SK-N-SH (cell line): ENCODE results near the gene ASZ1. TPM values are rescaled to one million over a fixed set of nuclear protein-coding genes. Genes with fewer than 3 reads are reported as not detected.

Source experiments
- CTCF ChIA-PET: fragments of 300-600, 350-600 bp; formaldehyde crosslinking; extraction: SDS; loops from one replicate; lab custom pipeline; 2021; lab: Yijun Ruan, JAX
- POLR2A ChIA-PET: fragments of 350-600 bp; sonication (Branson Sonifier 250); formaldehyde crosslinking; extraction: SDS; loops from one replicate; lab custom pipeline; 2020; ENCODE audit warnings: antibody characterized with exemption, inconsistent platforms; lab: Yijun Ruan, JAX
- DNase-seq: peaks from one replicate; pipeline ENCODE4 v3.0.0; 2012
- H2AFZ ChIP-seq: fragments of 200-600 bp; sonication (generic); 2 replicates; pipeline ENCODE4 v1.8.1; 2016; ENCODE audit warnings: antibody characterized with exemption, mild to moderate bottlenecking, low read depth
- H3F3A ChIP-seq: fragments of 200-600 bp; sonication (generic); replicated peaks from 2 replicates; pipeline ENCODE3; 2016; ENCODE audit warnings: antibody characterized with exemption, mild to moderate bottlenecking; ENCODE audit not compliant: insufficient read depth
- H3K27ac ChIP-seq, 2 experiments: fragments of 200-500 bp in 1 of 2; fragments of 200-600 bp in 1 of 2; sonication (Bioruptor generic) in 1 of 2; sonication (generic), shearing (Covaris generic) in 1 of 2; 2 replicates each; pipeline versions ENCODE4 v1.5.1 to v1.6.1; 2014 to 2016; ENCODE audit warnings: low read depth in 2 of 2, inconsistent platforms in 1 of 2, low read length in 1 of 2, mild to moderate bottlenecking in 1 of 2, mixed read lengths in 1 of 2
- H3K27me3 ChIP-seq: fragments of 200-600 bp; sonication (generic), shearing (Covaris generic); 2 replicates; pipeline ENCODE4 v1.6.1; 2016; ENCODE audit warnings: mixed run types; ENCODE audit not compliant: insufficient read depth
- H3K36me3 ChIP-seq, 2 experiments: fragments of 200-500 bp in 1 of 2; fragments of 200-600 bp in 1 of 2; sonication (Bioruptor generic) in 1 of 2; sonication (generic) in 1 of 2; replicated peaks in 1 of 2; 2 replicates each; pipeline versions ENCODE3 to v1.5.1; 2014 to 2016; ENCODE audit warnings: low read length in 1 of 2, mild to moderate bottlenecking in 1 of 2; ENCODE audit not compliant: insufficient read depth in 2 of 2, control insufficient read depth in 1 of 2
- H3K4me1 ChIP-seq, 2 experiments: fragments of 200-500 bp in 1 of 2; fragments of 200-600 bp in 1 of 2; sonication (Bioruptor generic) in 1 of 2; sonication (generic), shearing (Covaris generic) in 1 of 2; 2 replicates each; pipeline versions ENCODE4 v1.5.1 to v1.6.1; 2014 to 2016; ENCODE audit warnings: low read depth in 1 of 2, low read length in 1 of 2, mixed run types in 1 of 2; ENCODE audit not compliant: insufficient read depth in 2 of 2, control insufficient read depth in 1 of 2
- H3K4me2 ChIP-seq: fragments of 200-600 bp; sonication (generic), shearing (Covaris generic); 2 replicates; pipeline ENCODE4 v1.6.1; 2017; ENCODE audit warnings: mixed run types
- H3K4me3 ChIP-seq, 2 experiments: fragments of 200-500 bp in 1 of 2; fragments of 200-600 bp in 1 of 2; sonication (Bioruptor generic) in 1 of 2; sonication (generic), shearing (Covaris generic) in 1 of 2; 2 replicates each; pipeline versions ENCODE4 v1.5.1 to v1.8.1; 2014 to 2016; ENCODE audit warnings: low read depth in 2 of 2, inconsistent platforms in 1 of 2, low read length in 1 of 2, mild to moderate bottlenecking in 1 of 2, mixed read lengths in 1 of 2, moderate library complexity in 1 of 2
- H3K79me2 ChIP-seq: fragments of 200-600 bp; sonication (generic); 2 replicates; pipeline ENCODE4 v1.8.1; 2017; ENCODE audit warnings: mild to moderate bottlenecking; ENCODE audit not compliant: insufficient read depth
- H3K9ac ChIP-seq: fragments of 200-600 bp; sonication (generic); 2 replicates; pipeline ENCODE4 v1.6.1; 2017; ENCODE audit warnings: mixed run types
- H3K9me2 ChIP-seq: fragments of 200-600 bp; sonication (generic); 2 replicates; pipeline ENCODE4 v1.6.1; 2017; ENCODE audit warnings: mixed run types
- H3K9me3 ChIP-seq: fragments of 200-600 bp; sonication (generic); 2 replicates; pipeline ENCODE4 v1.6.1; 2017; ENCODE audit warnings: mixed run types, mild to moderate bottlenecking, moderate library complexity
- H4K20me1 ChIP-seq: fragments of 200-600 bp; sonication (generic); 2 replicates; pipeline ENCODE4 v1.6.1; 2017; ENCODE audit warnings: mild to moderate bottlenecking, mixed run types; ENCODE audit not compliant: insufficient read depth
- CTCF ChIP-seq: fragments of 200-600 bp; sonication (generic); IDR thresholded peaks from 2 replicates; pipeline ENCODE4 v1.6.1; 2017; ENCODE audit warnings: antibody characterized with exemption, mild to moderate bottlenecking, moderate library complexity
- EP300 ChIP-seq, 2 experiments: IDR thresholded peaks; 2 replicates each; pipeline versions ENCODE4 v1.4.0 to v1.6.1; 2012; ENCODE audit warnings: borderline replicate concordance in 1 of 2, low read depth in 1 of 2, low read length in 1 of 2
- EZH2phosphoT487 ChIP-seq: fragments of 200-600 bp; sonication (generic); IDR thresholded peaks from 2 replicates; pipeline ENCODE4 v1.6.1; 2017; ENCODE audit warnings: low read depth, mixed run types, mild to moderate bottlenecking, antibody characterized with exemption, moderate library complexity, borderline replicate concordance
- FOSL2 ChIP-seq: IDR thresholded peaks from 2 replicates; pipeline ENCODE4 v1.4.0; 2012; ENCODE audit warnings: low read depth, mild to moderate bottlenecking, moderate library complexity, borderline replicate concordance
- FOXJ3 ChIP-seq: sonication (generic); formaldehyde crosslinking; IDR thresholded peaks from 2 replicates; pipeline ENCODE4 v1.5.1; 2020; ENCODE audit warnings: mild to moderate bottlenecking, missing genetic modification reagents
- FOXM1 ChIP-seq: IDR thresholded peaks from 2 replicates; pipeline ENCODE4 v1.4.0; 2012; ENCODE audit warnings: low read depth, mild to moderate bottlenecking
- GABPA ChIP-seq: IDR thresholded peaks from 2 replicates; pipeline ENCODE4 v1.4.0; 2012; ENCODE audit warnings: low read depth, mild to moderate bottlenecking
- GATA2 ChIP-seq: sonication (generic); formaldehyde crosslinking; IDR thresholded peaks from 2 replicates; pipeline ENCODE4 v1.5.0; 2020; ENCODE audit warnings: mild to moderate bottlenecking, missing genetic modification reagents
- MXI1 ChIP-seq: IDR thresholded peaks from 2 replicates; pipeline ENCODE4 v1.6.1; 2012; ENCODE audit warnings: mild to moderate bottlenecking, low read depth, low read length, improper control_type of control experiment
- PBX3 ChIP-seq: IDR thresholded peaks from 2 replicates; pipeline ENCODE4; 2012
- RAD21 ChIP-seq: IDR thresholded peaks from 2 replicates; pipeline ENCODE4 v1.6.1; 2012; ENCODE audit warnings: mild to moderate bottlenecking, low read length
- RCOR1 ChIP-seq: fragments of 150-350 bp; IDR thresholded peaks from 2 replicates; pipeline ENCODE4 v1.6.1; 2017; ENCODE audit warnings: antibody characterized with exemption, low read length
- RFX5 ChIP-seq: IDR thresholded peaks from 2 replicates; pipeline ENCODE4 v1.6.1; 2012; ENCODE audit warnings: mild to moderate bottlenecking, improper control_type of control experiment, low read length
- WGBS: methylation state at CpG from one replicate; pipeline ENCODE4 v1.1.6; 2017; ENCODE audit warnings: low lambda C conversion rate; 5-methylcytosine and 5-hydroxymethylcytosine counted together
- polyA plus RNA-seq, 3 experiments: library from polyadenylated mRNA; depleted of rRNA; stranded (reverse); fragments of >200 nt; gene quantifications; 2 replicates each; pipeline ENCODE4 v1.2.3, GENCODE V29; 2012
- TF ChIP-seq, protein P1 (sequence below): IDR thresholded peaks from 2 replicates; pipeline ENCODE4 v1.6.1; 2012; ENCODE audit warnings: mild to moderate bottlenecking, low read depth, low read length, moderate library complexity
- TF ChIP-seq, protein P2 (sequence below): IDR thresholded peaks from 2 replicates; pipeline ENCODE4 v1.4.0; 2012; ENCODE audit warnings: low read depth
- TF ChIP-seq, protein P3 (sequence below): fragments of 150-350 bp; IDR thresholded peaks from 2 replicates; pipeline ENCODE4 v1.6.1; 2016; ENCODE audit warnings: mild to moderate bottlenecking, low read depth, low read length

ASZ1 gene
- polyA plus RNA-seq, 1 of the 3 experiments (the other 2 are of a cell fraction): not detected

DNA sequence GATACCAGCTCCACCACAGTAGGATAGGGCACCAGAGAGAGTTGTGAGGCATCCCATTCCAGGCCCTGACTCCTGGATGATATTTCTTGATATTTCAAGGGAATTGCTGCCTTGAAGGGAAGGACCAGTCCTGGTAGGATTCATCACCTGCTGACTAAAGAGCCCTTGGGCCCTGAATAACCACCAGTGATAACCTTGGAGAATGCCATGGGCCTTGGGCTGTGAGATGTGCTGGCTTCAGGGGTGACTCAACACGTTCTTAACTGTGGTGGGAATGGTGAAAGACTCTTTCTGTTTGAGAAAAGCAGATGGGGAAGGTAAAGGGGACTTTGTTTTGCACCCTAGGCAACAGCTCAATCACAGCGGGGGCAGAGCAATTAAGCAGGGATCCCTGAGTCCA lies 21.4 kb upstream of the ASZ1 start:
- H3K9ac ChIP-seq: no peak overlapping the region
- 0 out of 2 replicates have a peak, but pooled peaks cover 6% of the 10 kb centered on the region for H3K9me2 ChIP-seq
- H3K36me3 ChIP-seq: no peaks in the 10 kb centered on the region
- DNase-seq: no peak
- no peaks in the 10 kb centered on the region for H3K27me3 ChIP-seq
- CTCF ChIA-PET: interaction anchor here (1.0 to 1.1 kb wide), 2 partner anchors 9 to 10 kb away, joined by 3 to 7 read pairs; no protein-coding TSS in a partner anchor
- no peak overlapping the region for H3K27ac ChIP-seq
- POLR2A ChIA-PET: no interaction called here
- H2AFZ ChIP-seq: no peak overlapping the region
- H3F3A ChIP-seq: no peaks in the 10 kb centered on the region
- H3K4me3 ChIP-seq: no peak overlapping the region
- H3K9me3 ChIP-seq: no peaks in the 10 kb centered on the region
- no peaks in the 10 kb centered on the region for H3K79me2 ChIP-seq
- H4K20me1 ChIP-seq: no peaks in the 10 kb centered on the region
- H3K4me2 ChIP-seq: no peak overlapping the region
- H3K4me1 ChIP-seq: no peaks in the 10 kb centered on the region
- TF ChIP-seq FOXM1 (no peak), EP300 (IDR thresholded peaks at IDR 0.05; ENCODE audit: borderline replicate concordance in 1 of 2, low read depth in 1 of 2, low read length in 1 of 2) (no peak), EZH2phosphoT487 (no peak), RAD21 (no peak), MXI1 (no peak), RFX5 (no peak), FOXJ3 (CRISPR knock-in tag) (no peak), FOSL2 (no peak), PBX3 (no peak), RCOR1 (no peak)
- TF ChIP-seq, protein P1, sequence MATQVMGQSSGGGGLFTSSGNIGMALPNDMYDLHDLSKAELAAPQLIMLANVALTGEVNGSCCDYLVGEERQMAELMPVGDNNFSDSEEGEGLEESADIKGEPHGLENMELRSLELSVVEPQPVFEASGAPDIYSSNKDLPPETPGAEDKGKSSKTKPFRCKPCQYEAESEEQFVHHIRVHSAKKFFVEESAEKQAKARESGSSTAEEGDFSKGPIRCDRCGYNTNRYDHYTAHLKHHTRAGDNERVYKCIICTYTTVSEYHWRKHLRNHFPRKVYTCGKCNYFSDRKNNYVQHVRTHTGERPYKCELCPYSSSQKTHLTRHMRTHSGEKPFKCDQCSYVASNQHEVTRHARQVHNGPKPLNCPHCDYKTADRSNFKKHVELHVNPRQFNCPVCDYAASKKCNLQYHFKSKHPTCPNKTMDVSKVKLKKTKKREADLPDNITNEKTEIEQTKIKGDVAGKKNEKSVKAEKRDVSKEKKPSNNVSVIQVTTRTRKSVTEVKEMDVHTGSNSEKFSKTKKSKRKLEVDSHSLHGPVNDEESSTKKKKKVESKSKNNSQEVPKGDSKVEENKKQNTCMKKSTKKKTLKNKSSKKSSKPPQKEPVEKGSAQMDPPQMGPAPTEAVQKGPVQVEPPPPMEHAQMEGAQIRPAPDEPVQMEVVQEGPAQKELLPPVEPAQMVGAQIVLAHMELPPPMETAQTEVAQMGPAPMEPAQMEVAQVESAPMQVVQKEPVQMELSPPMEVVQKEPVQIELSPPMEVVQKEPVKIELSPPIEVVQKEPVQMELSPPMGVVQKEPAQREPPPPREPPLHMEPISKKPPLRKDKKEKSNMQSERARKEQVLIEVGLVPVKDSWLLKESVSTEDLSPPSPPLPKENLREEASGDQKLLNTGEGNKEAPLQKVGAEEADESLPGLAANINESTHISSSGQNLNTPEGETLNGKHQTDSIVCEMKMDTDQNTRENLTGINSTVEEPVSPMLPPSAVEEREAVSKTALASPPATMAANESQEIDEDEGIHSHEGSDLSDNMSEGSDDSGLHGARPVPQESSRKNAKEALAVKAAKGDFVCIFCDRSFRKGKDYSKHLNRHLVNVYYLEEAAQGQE: no peak
- 0% methylated on average over 2 of the region's 2 CpGs for WGBS

DNA sequence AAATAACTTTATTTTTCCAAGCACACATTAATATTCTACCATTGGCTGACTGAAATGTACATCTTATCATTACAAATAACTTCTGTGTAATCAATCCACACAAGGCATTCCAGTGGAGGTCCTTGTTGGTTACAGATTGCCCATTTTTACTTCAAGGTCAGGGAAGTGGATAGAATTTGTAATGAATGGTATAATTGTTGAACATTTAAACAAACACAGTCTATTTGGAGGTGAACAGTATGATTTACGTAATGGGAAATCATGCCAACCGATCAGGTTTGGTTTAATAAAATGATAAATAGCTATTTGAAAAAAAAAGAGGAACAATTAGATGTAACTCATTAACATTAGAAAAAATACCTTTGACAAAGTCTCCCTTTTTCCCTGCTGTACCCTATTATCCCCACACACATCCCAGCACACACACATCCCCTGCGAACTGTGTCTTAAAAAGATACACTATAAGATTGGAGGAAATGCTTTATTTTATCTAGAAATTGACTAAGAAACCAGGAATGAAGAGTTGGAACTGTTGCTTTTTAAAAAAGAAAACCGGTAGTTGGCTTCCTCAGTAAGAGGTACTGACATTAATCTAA lies 19.0 kb upstream of the ASZ1 start:
- ChIA-PET CTCF (interaction anchor here (1.9 kb wide), 1 partner anchor 13 kb away, joined by 7 read pairs; no protein-coding TSS in a partner anchor), POLR2A (no interaction called here)
- no peak overlapping the region for H3K4me3 ChIP-seq
- no peaks in the 10 kb centered on the region for H4K20me1 ChIP-seq
- H3K27me3 ChIP-seq: no peaks in the 10 kb centered on the region
- no peak overlapping the region for H3K4me2 ChIP-seq
- H2AFZ ChIP-seq: no peak overlapping the region
- DNase-seq: no peak
- H3K9me2 ChIP-seq: no peaks in the 10 kb centered on the region
- WGBS: 9% methylated on average over 4 of the region's 4 CpGs
- no peak overlapping the region for H3K9ac ChIP-seq
- H3K9me3 ChIP-seq: no peaks in the 10 kb centered on the region
- H3K4me1 ChIP-seq: no peaks in the 10 kb centered on the region
- no peaks in the 10 kb centered on the region for H3F3A ChIP-seq
- H3K36me3 ChIP-seq: no peaks in the 10 kb centered on the region
- H3K27ac ChIP-seq: no peak overlapping the region
- no peaks in the 10 kb centered on the region for H3K79me2 ChIP-seq
- TF ChIP-seq, protein P2, sequence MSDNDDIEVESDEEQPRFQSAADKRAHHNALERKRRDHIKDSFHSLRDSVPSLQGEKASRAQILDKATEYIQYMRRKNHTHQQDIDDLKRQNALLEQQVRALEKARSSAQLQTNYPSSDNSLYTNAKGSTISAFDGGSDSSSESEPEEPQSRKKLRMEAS: no peak
- TF ChIP-seq, protein P3, sequence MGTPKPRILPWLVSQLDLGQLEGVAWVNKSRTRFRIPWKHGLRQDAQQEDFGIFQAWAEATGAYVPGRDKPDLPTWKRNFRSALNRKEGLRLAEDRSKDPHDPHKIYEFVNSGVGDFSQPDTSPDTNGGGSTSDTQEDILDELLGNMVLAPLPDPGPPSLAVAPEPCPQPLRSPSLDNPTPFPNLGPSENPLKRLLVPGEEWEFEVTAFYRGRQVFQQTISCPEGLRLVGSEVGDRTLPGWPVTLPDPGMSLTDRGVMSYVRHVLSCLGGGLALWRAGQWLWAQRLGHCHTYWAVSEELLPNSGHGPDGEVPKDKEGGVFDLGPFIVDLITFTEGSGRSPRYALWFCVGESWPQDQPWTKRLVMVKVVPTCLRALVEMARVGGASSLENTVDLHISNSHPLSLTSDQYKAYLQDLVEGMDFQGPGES: no peak
- TF ChIP-seq FOSL2 (no peak), GATA2 (CRISPR knock-in tag) (no peak), CTCF (no peak), RAD21 (no peak), RFX5 (no peak), GABPA (no peak)
